Stimulated activated effector memory CD8-positive, alpha-beta T cell treated with anti-CD3 and anti-CD28 coated beads, Interleukin-12 subunit alpha, Interleukin-12 subunit beta, amount 100 ng/mL, for 72 hours (primary cell): ENCODE measurements around the gene CCDC160.
"Not testable (repeated sequence)": the region's sequence is repeated elsewhere in the genome, so short reads cannot be mapped to it uniquely, and the experiment has no call there.

Experiments used
- ATAC-seq: fragments of 150-1000 bp; cut with Tn5 transposase; 2 replicates; pipeline ENCODE4 v1.10.0; 2021
- DNase-seq, 2 donors: peaks; one replicate each; pipeline ENCODE4 v3.0.0; 2021 to 2022; ENCODE audit warnings: low spot score in 2 of 2
- H3K27ac Mint-ChIP-seq: one replicate; pipeline ENCODE4 v1.8.0; 2022; ENCODE audit warnings: mild to moderate bottlenecking, mixed read lengths
- H3K36me3 Mint-ChIP-seq: one replicate; pipeline ENCODE4 v1.8.0; 2022; ENCODE audit warnings: mild to moderate bottlenecking, mixed read lengths
- H3K4me1 Mint-ChIP-seq: one replicate; pipeline ENCODE4 v1.8.0; 2022; ENCODE audit warnings: mixed read lengths
- H3K4me3 Mint-ChIP-seq: one replicate; pipeline ENCODE4 v1.8.0; 2022; ENCODE audit warnings: mild to moderate bottlenecking, mixed read lengths
- H3K9me3 Mint-ChIP-seq: one replicate; pipeline ENCODE4 v1.8.0; 2022; ENCODE audit warnings: mixed read lengths

CCDC160 gene

DNA sequence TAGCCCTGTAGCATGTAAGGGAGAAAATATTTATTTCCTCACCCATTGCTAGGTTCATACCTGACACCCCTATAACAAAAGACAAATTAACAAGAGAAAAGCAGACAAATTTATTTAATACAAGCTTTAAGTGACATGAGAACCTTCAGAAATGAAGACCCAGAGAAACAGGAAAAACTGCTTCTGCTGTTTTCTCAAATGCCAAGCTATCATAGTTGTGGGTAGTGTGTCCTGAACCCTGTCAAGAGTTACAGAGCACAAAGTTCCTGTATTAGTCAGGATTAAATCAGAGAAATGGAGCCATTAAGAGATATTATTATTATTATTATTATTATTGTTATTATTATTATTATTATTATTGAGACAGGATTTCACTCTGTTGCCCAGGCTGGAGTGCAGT is 17.5 kb downstream of the CCDC160 start:
- H3K4me1 Mint-ChIP-seq, result peaks cover 6% of the 10 kb centered on the region
- H3K9me3 Mint-ChIP-seq, result no peaks in the 10 kb centered on the region
- H3K36me3 Mint-ChIP-seq, result no peaks in the 10 kb centered on the region
- no peak for DNase-seq
- ATAC-seq, result no peak
- H3K27ac Mint-ChIP-seq, result no peak overlapping the region
- H3K4me3 Mint-ChIP-seq, result no peak overlapping the region

DNA sequence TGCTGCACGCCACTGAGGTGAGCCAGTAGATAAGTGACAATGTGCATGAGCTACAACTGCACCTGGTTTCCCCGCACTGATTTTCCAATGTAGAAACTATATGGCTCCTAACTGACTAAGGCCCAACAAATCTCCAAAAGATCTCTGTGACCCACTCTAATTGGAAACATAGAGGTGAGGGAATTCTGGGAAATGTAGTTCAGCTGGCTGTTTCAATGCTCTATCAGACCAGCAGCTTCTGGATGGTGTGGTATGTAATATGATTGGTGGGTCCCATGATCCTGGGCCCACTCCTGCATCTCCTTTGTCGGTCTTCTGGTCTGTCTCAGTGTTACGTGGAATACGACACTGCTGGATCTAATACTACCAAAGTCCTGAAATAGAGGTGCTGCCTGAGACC is 18.6 kb downstream of the CCDC160 start:
- DNase-seq (no peak), ATAC-seq (no peak)
- H3K9me3 Mint-ChIP-seq, result no peaks in the 10 kb centered on the region
- peaks cover 6% of the 10 kb centered on the region for H3K4me1 Mint-ChIP-seq
- no peaks in the 10 kb centered on the region for H3K36me3 Mint-ChIP-seq
- H3K27ac Mint-ChIP-seq, result no peak overlapping the region
- H3K4me3 Mint-ChIP-seq, result no peak overlapping the region

DNA sequence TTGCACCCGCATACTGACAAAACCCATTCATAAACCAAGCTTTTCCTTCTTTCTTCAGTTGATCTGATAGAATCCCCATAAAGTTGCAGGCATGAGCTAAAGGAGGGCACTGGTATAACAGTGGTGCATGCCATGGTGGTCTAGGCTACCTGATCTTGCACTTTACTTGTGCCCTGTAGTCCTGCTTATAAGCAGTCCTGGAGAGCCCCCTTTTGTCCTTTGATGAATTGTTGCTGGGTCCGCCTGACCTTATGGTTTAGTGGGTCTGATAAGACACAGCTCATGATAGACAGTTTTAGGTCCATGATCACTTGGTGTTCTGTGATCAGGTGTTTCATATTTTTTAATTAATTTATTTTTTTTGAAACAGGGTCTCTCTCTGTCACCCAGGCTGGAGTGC is 19.7 kb downstream of the CCDC160 start:
- no peak for ATAC-seq

DNA sequence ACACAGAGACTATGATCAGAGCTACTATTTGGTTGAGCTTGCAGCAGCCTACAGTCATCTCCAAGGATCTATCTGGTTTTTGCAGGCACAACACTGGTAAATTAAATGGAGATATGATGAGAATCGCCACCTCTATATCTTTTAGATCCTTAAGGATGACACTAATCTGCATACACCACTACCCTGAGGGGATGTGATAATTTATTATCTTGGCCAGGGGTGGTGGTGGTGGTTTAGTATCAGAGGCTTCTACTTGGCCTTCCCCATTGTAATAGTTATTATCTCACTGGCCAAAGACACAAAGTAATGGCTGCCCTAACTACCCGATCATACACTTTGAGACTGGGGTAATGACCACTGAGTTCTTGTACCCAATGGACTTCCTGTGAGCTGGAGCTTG is 21.2 kb downstream of the CCDC160 start:
- Mint-ChIP-seq H3K27ac (no peak overlapping the region), H3K9me3 (no peaks in the 10 kb centered on the region), H3K4me1 (peaks cover 6% of the 10 kb centered on the region), H3K4me3 (no peak overlapping the region), H3K36me3 (no peaks in the 10 kb centered on the region)
- ATAC-seq, result no peak
- no peak for DNase-seq

More for the DNA sequence above, 19.7 kb downstream of the CCDC160 start:
- Mint-ChIP-seq H3K4me1 (peaks cover 6% of the 10 kb centered on the region), H3K4me3 (no peak overlapping the region), H3K9me3 (no peaks in the 10 kb centered on the region), H3K36me3 (no peaks in the 10 kb centered on the region), H3K27ac (no peak overlapping the region)
- DNase-seq, result no peak

DNA sequence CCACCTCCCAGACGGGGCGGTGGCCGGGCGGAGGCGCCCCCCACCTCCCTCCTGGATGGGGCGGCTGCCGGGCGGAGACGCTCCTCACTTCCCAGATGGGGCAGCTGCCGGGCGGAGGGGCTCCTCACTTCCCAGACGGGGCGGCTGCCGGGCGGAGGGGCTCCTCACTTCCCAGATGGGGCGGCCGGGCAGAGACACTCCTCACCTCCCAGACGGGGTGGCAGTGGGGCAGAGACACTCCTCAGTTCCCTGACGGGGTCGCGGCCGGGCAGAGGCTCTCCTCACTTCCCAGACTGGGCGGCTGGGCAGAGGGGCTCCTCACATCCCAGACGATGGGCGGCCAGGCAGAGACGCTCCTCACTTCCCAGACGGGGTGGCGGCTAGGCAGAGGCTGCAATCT is 49.0 kb downstream of the CCDC160 start:
- not testable (repeated sequence) for H3K27ac Mint-ChIP-seq, H3K4me3 Mint-ChIP-seq, ATAC-seq, H3K9me3 Mint-ChIP-seq, H3K4me1 Mint-ChIP-seq, DNase-seq, H3K36me3 Mint-ChIP-seq

DNA sequence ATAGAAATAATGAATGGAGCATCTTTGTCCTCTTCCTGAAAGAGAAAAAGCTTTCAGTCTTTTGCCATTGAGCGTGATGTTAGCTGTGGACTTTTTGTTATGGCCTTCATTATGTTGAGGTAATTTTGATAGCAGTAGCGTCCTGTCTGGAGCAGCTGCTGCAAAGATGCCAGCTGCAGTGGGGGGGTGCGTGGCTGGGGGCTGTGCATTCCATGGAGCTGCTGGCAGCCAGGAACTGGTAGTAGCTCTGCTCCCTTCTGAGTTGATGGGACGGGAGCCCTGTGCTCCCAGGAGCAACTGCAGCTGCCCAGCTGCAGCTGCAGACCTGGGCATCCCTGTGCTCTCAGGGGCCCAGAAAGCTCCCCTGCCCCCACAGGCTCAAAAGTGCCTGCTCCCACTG is 50.4 kb downstream of the CCDC160 start:
- DNase-seq (no peak), ATAC-seq (no peak)
- Mint-ChIP-seq H3K27ac (no peak overlapping the region), H3K4me3 (no peak overlapping the region), H3K4me1 (no peaks in the 10 kb centered on the region), H3K36me3 (no peaks in the 10 kb centered on the region), H3K9me3 (no peaks in the 10 kb centered on the region)

DNA sequence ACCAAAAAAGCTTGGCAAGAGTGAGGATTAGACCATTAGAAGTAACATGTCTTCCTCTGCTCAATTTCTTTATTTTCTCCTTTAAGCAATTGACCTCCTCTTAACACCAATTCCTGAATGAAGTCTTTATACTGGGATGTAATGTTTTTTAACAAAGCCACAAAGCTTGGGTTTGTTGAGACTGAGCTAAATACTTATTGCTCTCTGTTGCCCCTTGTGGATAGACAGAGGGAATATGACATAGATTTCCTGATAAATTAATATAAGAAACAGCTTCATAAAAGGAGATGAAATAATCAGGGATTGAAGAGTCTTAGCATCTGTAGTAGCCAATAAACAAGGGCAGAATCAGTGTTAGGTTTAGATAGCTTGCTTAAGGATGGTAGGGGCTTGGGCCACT is 57.6 kb downstream of the CCDC160 start:
- DNase-seq, result no peak
- ATAC-seq, result no peak
- no peaks in the 10 kb centered on the region for H3K36me3 Mint-ChIP-seq

More for the DNA sequence above, 57.6 kb downstream of the CCDC160 start:
- no peak overlapping the region for H3K27ac Mint-ChIP-seq
- H3K4me1 Mint-ChIP-seq, result no peaks in the 10 kb centered on the region
- H3K9me3 Mint-ChIP-seq, result no peaks in the 10 kb centered on the region
- no peak overlapping the region for H3K4me3 Mint-ChIP-seq
